ENCODE data around the gene PLD5.

GRCh38 chr1:242162140-242162539 is 362.4 kb downstream of the PLD5 start:
- TF ChIP-seq CTCF (IDR thresholded peaks at IDR 0.05) (no peak), POLR2A (IDR thresholded peaks at IDR 0.05) (no peak)

Measured in body of pancreas (tissue), 4 donors.